HG02798 (cell line): ENCODE results near the gene TMBIM4.
"Not testable (repeated sequence)": the region's sequence is repeated elsewhere in the genome, so short reads cannot be mapped to it uniquely, and the experiment has no call there.

Experiments
- ATAC-seq: cut with Tn5 transposase; IDR thresholded peaks from one replicate; pipeline ENCODE4 v1.9.1; 2021; ENCODE audit warnings: mild to moderate bottlenecking; ENCODE audit not compliant: unreplicated experiment, poor library complexity

Gene TMBIM4

GRCh38 chr12:66187036-66187435 is 17.2 kb upstream of the TMBIM4 start:
- no peak for ATAC-seq

GRCh38 chr12:66184822-66185221 is 15.0 kb upstream of the TMBIM4 start:
- ATAC-seq = not testable (repeated sequence)

- no peak for ATAC-seq
Observed at GRCh38 chr12:66182956-66183355, 13.2 kb upstream of the TMBIM4 start.

- no peak for ATAC-seq
Observed at GRCh38 chr12:66176105-66176900, 6.5 kb upstream of the TMBIM4 start.

GRCh38 chr12:66174391-66175325 is 4.9 kb upstream of the TMBIM4 start:
- not testable (repeated sequence) for ATAC-seq

- ATAC-seq = no peak
Observed at GRCh38 chr12:66170606-66171005, 810 bp upstream of the TMBIM4 start.

GRCh38 chr12:66168410-66168809 is 1.4 kb downstream of the TMBIM4 start:
- no peak for ATAC-seq

- no peak for ATAC-seq
Observed at GRCh38 chr12:66166561-66166960, 3.2 kb downstream of the TMBIM4 start.

- no peak for ATAC-seq
Observed at GRCh38 chr12:66165141-66165540, 4.7 kb downstream of the TMBIM4 start.

GRCh38 chr12:66164349-66164821 is 5.4 kb downstream of the TMBIM4 start:
- no peak for ATAC-seq

- no peak for ATAC-seq
Observed at GRCh38 chr12:66163289-66163688, 6.5 kb downstream of the TMBIM4 start.

- no peak for ATAC-seq
Observed at GRCh38 chr12:66162701-66163100, 7.1 kb downstream of the TMBIM4 start.

GRCh38 chr12:66160704-66161103 is 9.1 kb downstream of the TMBIM4 start:
- no peak for ATAC-seq

- ATAC-seq = no peak
Observed at GRCh38 chr12:66159123-66159522, 10.7 kb downstream of the TMBIM4 start.

- ATAC-seq = no peak
Observed at GRCh38 chr12:66156654-66157053, 13.1 kb downstream of the TMBIM4 start.

- no peak for ATAC-seq
Observed at GRCh38 chr12:66154776-66155175, 15.0 kb downstream of the TMBIM4 start.

GRCh38 chr12:66152732-66153131 is 17.1 kb downstream of the TMBIM4 start:
- ATAC-seq = no peak

- ATAC-seq = no peak
Observed at GRCh38 chr12:66149702-66150398, 19.9 kb downstream of the TMBIM4 start.

- ATAC-seq = no peak
Observed at GRCh38 chr12:66144791-66145754, 24.7 kb downstream of the TMBIM4 start.
